HEK293T (cell line): ENCODE measurements around the gene TOR4A.
"Not testable (repeated sequence)": the region's sequence is repeated elsewhere in the genome, so short reads cannot be mapped to it uniquely, and the experiment has no call there.

Source experiments
- CTCF ChIA-PET: fragments of 350-600 bp; formaldehyde crosslinking; extraction: SDS; loops from one replicate; lab custom pipeline; 2021; ENCODE audit warnings: antibody characterized with exemption, inconsistent platforms; lab: Yijun Ruan, JAX
- POLR2A ChIA-PET: fragments of 350-600 bp; formaldehyde crosslinking; extraction: SDS; loops from one replicate; lab custom pipeline; 2020; ENCODE audit warnings: antibody characterized with exemption, inconsistent platforms; lab: Yijun Ruan, JAX
- DNase-seq: peaks from one replicate; pipeline ENCODE4 v3.0.0; 2012; ENCODE audit warnings: mixed read lengths; ENCODE audit errors: extremely low spot score
- ARNT ChIP-seq: fragments of 450-650 bp; IDR thresholded peaks from 2 replicates; pipeline ENCODE4 v1.6.1; 2017; ENCODE audit warnings: mild to moderate bottlenecking
- BHLHE40 ChIP-seq: fragments of 450-650 bp; IDR thresholded peaks from 2 replicates; pipeline ENCODE4 v1.6.1; 2016; ENCODE audit warnings: mild to moderate bottlenecking, moderate library complexity, borderline replicate concordance
- CTBP1 ChIP-seq: fragments of 450-650 bp; IDR thresholded peaks from 2 replicates; pipeline ENCODE4 v1.6.1; 2016; ENCODE audit warnings: borderline replicate concordance
- ELF4 ChIP-seq: fragments of 450-650 bp; IDR thresholded peaks from 2 replicates; pipeline ENCODE4 v1.6.1; 2017; ENCODE audit warnings: antibody characterized with exemption
- FOXA1 ChIP-seq: fragments of 450-650 bp; IDR thresholded peaks from 2 replicates; pipeline ENCODE4 v1.6.1; 2016; ENCODE audit warnings: mild to moderate bottlenecking
- FOXK2 ChIP-seq: fragments of 450-650 bp; IDR thresholded peaks from 2 replicates; pipeline ENCODE4 v1.6.1; 2016; ENCODE audit warnings: mild to moderate bottlenecking
- FOXM1 ChIP-seq: fragments of 450-650 bp; IDR thresholded peaks from 2 replicates; pipeline ENCODE4 v1.6.1; 2017; ENCODE audit warnings: mild to moderate bottlenecking, borderline replicate concordance
- HDGF ChIP-seq: fragments of 450-650 bp; IDR thresholded peaks from 2 replicates; pipeline ENCODE4 v1.6.1; 2017; ENCODE audit warnings: antibody characterized with exemption, borderline replicate concordance
- L3MBTL2 ChIP-seq: fragments of 450-650 bp; conservative IDR thresholded peaks from 2 replicates; pipeline ENCODE4 v1.6.1; 2016; ENCODE audit warnings: mild to moderate bottlenecking
- LEF1 ChIP-seq: fragments of 450-650 bp; IDR thresholded peaks from 2 replicates; pipeline ENCODE4 v1.6.1; 2017; ENCODE audit warnings: mild to moderate bottlenecking, borderline replicate concordance
- NFRKB ChIP-seq: fragments of 450-650 bp; IDR thresholded peaks from 2 replicates; pipeline ENCODE4 v1.6.1; 2016; ENCODE audit warnings: mild to moderate bottlenecking, moderate library complexity
- PKNOX1 ChIP-seq: fragments of 450-650 bp; IDR thresholded peaks from 2 replicates; pipeline ENCODE4 v1.6.1; 2016
- SP1 ChIP-seq: fragments of 450-650 bp; IDR thresholded peaks from 2 replicates; pipeline ENCODE4 v1.6.1; 2017
- SUZ12 ChIP-seq: fragments of 450-650 bp; IDR thresholded peaks from 2 replicates; pipeline ENCODE4 v1.6.1; 2016; ENCODE audit warnings: mild to moderate bottlenecking
- TARDBP ChIP-seq: fragments of 450-650 bp; IDR thresholded peaks from 2 replicates; pipeline ENCODE4 v1.6.1; 2016
- ZNF384 ChIP-seq: fragments of 450-650 bp; IDR thresholded peaks from 2 replicates; pipeline ENCODE4 v1.6.1; 2016

Gene TOR4A

GRCh38 chr9:137242269-137243203, 35.0 kb upstream of the TOR4A start:
- DNase-seq = no peak
- POLR2A ChIA-PET = interaction anchor here (0.7 to 4.4 kb wide), 7 partner anchors 11 to 196 kb away, joined by 3 to 44 read pairs (median 4); partner anchors contain the start of genes ANAPC2, NELFB, RNF208 and SSNA1
- CTCF ChIA-PET = no interaction called here
- TF ChIP-seq TARDBP (no peak), SP1 (no peak), HDGF (no peak), ARNT (no peak), BHLHE40 (no peak), ZNF384 (no peak), NFRKB (no peak), CTBP1 (no peak), L3MBTL2 (no peak), ELF4 (no peak), PKNOX1 (no peak), FOXA1 (no peak), SUZ12 (no peak), FOXM1 (no peak), LEF1 (no peak), FOXK2 (no peak)

GRCh38 chr9:137243266-137243625, 34.3 kb upstream of the TOR4A start:
- DNase-seq, CTCF ChIA-PET: not testable (repeated sequence)
- POLR2A ChIA-PET = interaction anchor here (1.2 to 4.4 kb wide), 3 partner anchors 11 to 45 kb away, joined by 3 to 44 read pairs (median 7); partner anchors contain the start of genes NELFB and RNF208

- TF ChIP-seq ELF4 = 0 out of 2 replicates have a peak, but pooled peaks have one; percentile 11
- no peak for TF ChIP-seq BHLHE40
- ChIA-PET CTCF (no interaction called here), POLR2A (interaction anchor here (2.1 to 4.4 kb wide), 2 partner anchors 10 to 21 kb away, joined by 7 to 44 read pairs; partner anchors contain the start of genes NELFB and RNF208)
- no peak for DNase-seq
Measured at GRCh38 chr9:137243626-137244485, 33.7 kb upstream of the TOR4A start.

- no peak for DNase-seq
- ChIA-PET CTCF (no interaction called here), POLR2A (interaction anchor here (0.7 to 4.4 kb wide), 2 partner anchors 9 to 20 kb away, joined by 3 to 44 read pairs; partner anchors contain the start of gene NELFB)
- TF ChIP-seq FOXM1 (no peak), L3MBTL2 (no peak), LEF1 (no peak), PKNOX1 (no peak), CTBP1 (no peak), SP1 (no peak), ARNT (no peak), HDGF (no peak), FOXA1 (no peak)
Measured at GRCh38 chr9:137244486-137245449, 32.8 kb upstream of the TOR4A start.

- ChIA-PET POLR2A (interaction anchor here (4.4 kb wide), 1 partner anchor 8 kb away, joined by 44 read pairs; the partner anchor contains the start of gene NELFB), CTCF (no interaction called here)
- TF ChIP-seq L3MBTL2 (no peak), FOXM1 (no peak), LEF1 (no peak), FOXA1 (no peak), BHLHE40 (no peak), ARNT (no peak), ELF4 (no peak), CTBP1 (no peak)
- no peak for DNase-seq
Measured at GRCh38 chr9:137245450-137246421, 31.8 kb upstream of the TOR4A start.
